ENCODE measurements around the gene ERMARD. TPM values are rescaled to one million over a fixed set of nuclear protein-coding genes. Genes with fewer than 3 reads are reported as not detected.
"Not testable (repeated sequence)": the region's sequence is repeated elsewhere in the genome, so short reads cannot be mapped to it uniquely, and the experiment has no call there.

The ERMARD gene
- total RNA-seq, 1 experiment from 2014 or later: 18.1 TPM

DNA sequence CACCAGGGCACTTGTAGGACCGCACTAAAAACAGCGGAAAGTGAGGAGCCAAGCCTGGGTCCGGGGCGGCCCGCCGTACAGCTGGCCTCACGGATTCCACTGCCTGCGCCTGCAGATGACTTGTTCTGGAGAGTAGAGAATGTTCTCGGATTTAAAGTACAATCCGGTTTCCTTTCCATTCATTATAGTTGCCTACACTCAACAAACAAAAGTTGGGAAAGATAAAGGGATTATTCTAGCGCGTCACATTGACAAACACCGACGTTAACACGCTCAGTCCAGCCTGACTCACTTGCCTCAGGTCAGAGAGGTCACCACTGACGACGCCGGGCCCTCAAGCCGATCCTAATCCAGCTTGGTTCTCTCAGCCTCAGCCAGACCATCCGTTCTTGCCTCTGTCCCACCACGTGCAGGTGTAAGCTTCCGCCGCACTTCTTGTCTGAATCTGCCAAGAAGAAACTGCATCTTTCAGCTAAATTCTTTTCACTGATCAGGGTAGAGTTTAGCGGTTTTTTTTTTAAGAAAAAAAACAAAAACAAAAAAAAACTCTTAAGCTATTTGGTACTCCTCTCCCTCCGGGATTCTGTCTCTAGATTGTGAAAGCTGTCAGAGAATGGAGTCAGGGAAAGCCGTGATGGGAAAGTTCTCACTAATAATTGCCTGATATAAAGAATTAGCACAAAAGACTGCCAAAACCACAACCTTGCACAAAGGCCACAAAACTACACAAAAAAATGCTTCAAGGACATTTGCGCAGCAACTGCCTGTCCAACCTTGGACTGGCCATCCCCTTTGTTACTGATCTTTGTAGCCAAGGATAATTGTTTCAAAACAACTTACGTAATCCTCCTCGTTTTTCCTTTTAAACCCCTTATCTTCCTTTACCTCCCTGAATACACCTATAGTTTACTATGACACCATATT is 26.0 kb upstream of the ERMARD start:
- in situ Hi-C loops (cut with HindIII; ENCODE audit: low pct_unique_long_range_greater_than_20kb, low sequenced_read_pairs): no loop called here
- no peak for DNase-seq (ENCODE audit: low read depth, low spot score)

DNA sequence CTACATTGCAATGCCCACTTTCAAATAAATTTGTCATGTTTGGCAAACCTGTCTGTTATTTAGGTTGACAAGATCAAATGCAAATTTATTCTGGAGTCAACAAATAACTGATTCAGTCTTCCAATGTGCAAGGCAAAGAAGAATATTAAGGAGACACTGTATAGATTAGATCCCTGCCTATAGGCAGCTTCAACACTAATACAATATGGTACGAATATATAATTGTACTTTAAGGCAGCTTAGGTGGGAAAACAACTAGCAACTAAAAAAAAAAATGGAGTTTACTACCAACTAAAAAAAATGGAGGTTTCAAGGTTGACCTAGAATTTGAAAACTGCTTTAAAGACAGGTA is 25.4 kb upstream of the ERMARD start:
- in situ Hi-C loops (cut with HindIII; ENCODE audit: low pct_unique_long_range_greater_than_20kb, low sequenced_read_pairs): no loop called here
- DNase-seq (ENCODE audit: low read depth, low spot score): no peak

DNA sequence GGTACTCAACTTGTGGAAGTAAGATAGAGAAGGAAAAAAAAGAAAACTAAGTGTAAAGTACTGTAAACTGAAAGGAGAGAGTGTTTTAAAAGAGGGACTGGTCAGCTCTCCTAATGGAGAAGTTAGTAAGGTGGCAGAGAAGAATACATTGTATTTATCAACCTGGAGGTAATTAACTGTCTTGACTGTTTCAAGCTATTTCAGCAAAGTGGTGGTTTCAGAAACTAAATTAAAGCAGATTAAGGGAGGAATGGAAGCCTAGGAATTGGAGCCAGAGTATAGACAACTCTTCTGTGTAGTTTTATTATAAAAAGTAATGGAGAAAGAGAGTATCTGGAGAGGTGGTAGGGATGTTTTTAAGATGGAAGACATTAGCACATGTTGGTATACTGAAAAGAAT is 24.5 kb upstream of the ERMARD start:
- no peak for DNase-seq (ENCODE audit: low read depth, low spot score)
- in situ Hi-C loops (cut with HindIII; ENCODE audit: low pct_unique_long_range_greater_than_20kb, low sequenced_read_pairs): no loop called here

DNA sequence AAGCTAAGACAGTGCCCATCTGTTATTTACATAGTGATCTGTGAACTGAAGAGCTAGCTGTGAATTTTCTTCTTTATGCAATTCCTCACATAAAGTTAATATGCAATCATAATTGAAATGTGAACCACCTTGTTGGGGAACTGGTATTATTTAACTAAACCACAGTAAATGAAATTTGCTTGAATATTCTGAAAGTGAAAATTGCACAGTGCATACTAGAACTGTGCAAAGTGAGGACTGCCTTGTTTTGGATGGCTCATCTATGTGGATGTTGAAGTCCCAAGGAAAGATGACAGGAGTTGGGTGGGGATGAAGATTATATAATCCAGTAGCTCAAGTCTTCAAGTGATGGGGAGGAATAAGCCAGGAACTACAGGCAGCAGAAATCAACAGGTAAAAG is 21.5 kb upstream of the ERMARD start:
- DNase-seq (ENCODE audit: low read depth, low spot score): no peak
- in situ Hi-C loops (cut with HindIII; ENCODE audit: low pct_unique_long_range_greater_than_20kb, low sequenced_read_pairs): no loop called here

DNA sequence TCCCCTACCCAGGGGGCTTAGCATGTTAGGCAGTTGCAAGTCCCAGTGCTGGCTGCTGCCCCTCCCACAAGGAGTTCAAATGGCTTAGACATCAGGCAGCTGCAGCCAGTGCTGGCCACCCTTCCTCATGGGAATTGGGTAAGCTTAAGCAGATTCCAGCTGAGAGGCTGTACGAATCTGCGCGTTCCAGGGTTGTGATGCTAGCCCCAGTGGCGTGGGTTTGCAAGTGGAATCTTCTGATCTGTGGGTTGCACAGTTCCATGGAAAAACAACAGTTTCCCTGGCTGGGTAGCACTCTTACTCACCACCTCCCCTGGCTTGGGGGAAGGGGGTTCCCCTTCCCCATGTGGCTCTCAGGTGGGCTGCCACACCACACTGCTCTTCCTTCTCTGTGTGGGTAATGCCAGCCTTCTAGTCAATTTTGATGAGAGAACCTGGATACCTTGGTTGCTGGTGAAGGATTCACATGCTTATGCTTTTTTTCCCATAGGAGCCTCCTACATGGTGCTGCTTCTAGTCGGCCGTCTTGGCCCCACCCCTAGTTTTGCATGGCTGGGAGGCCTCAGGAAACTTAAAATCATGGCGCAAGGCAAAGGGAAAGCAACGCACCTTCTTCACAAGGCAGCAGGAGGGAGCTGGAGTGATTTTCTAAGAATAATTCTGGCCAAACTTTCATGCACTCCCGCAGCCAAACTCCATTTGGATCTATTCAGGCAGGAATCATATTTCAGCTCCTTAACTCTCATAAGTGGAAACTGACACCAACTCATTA is 13.0 kb upstream of the ERMARD start:
- in situ Hi-C loops (cut with HindIII; ENCODE audit: low pct_unique_long_range_greater_than_20kb, low sequenced_read_pairs): no loop called here
- DNase-seq (ENCODE audit: low read depth, low spot score): no peak

DNA sequence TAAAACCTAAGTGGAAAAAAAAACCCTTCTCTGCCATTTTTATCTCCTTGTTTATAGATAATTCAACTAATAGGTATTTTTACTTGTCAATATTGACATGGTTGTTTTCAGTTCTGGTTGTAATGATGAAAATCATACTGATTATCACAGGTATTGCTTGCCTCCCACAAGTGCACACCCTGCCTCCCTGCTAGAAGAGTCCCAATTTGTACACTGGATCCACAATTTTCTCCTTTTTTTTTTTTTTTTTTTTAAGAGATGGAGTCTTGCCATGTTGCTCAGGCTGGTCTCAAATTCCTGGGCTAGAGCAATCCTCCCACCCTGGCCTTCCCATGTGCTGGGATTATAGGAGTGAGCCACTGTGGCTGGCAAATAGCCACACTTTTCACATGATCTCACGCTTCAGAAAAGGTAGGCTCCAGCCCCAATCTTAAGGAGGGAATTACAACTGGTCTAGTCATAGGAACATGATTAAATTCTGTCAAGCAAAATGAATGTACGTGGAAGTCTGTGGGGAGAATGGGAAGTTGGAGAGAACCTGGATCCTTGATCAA is 12.4 kb upstream of the ERMARD start:
- in situ Hi-C loops (cut with HindIII; ENCODE audit: low pct_unique_long_range_greater_than_20kb, low sequenced_read_pairs): no loop called here
- DNase-seq (ENCODE audit: low read depth, low spot score): no peak

DNA sequence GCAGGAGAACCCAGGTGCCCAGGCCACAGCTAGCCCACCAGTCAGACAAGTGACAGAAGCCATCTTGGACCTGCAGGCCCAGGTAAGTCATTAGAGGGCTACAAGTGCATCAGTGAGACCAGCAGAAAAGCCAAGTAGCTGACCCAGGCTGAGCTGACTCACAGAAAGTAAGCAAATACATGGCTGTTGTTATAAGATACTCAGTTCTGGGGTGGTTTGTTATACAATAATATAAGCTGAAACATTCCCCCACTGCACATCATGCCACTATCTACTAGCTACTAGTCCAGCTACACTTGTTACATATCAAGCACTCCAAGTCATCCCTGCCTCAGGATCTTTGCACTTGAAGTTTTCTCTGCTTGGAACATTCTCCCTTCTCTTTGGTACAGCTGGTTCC is 10.1 kb upstream of the ERMARD start:
- in situ Hi-C loops (cut with HindIII; ENCODE audit: low pct_unique_long_range_greater_than_20kb, low sequenced_read_pairs): no loop called here

DNA sequence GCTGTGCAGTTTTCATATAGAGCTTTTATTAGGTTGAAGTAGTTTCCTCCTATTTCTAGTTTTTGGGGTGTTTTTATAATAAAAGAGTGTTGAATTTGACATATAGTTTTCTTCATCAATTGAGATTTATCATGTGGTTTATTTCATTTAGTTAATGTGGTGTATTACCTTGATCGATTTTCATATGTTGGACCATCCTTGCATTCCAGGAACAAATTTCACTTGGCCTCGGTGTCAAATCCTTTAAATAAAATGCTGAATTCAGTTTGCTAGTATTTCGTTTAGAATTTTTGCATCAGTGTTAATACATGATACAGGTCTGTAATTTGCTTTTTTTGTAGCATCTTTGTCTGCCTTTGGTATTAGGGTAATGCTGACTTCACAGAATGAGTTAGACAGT is 6.0 kb upstream of the ERMARD start:
- DNase-seq (ENCODE audit: low read depth, low spot score): no peak
- in situ Hi-C loops (cut with HindIII; ENCODE audit: low pct_unique_long_range_greater_than_20kb, low sequenced_read_pairs): no loop called here

More for the DNA sequence above, 10.1 kb upstream of the ERMARD start:
- no peak for DNase-seq (ENCODE audit: low read depth, low spot score)

DNA sequence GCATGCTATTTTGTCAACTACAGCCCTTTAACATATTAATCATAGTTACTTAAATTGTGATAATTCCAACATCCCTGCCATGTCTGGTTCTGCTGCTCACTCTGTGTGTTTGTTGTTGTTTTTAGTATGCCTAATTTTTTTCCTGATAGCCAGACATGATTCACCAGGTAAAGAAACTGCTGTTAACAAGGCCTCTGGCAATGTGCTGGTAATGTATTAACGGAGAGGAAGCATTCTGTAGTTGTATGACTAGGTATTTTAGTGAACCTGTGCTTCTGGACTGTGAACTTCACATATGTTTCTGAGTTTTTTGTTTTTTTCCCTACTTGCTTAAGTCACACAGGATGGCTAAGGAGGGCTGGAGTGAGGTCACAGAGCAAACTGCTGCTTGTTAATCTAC is 4.9 kb upstream of the ERMARD start:
- in situ Hi-C loops (cut with HindIII; ENCODE audit: low pct_unique_long_range_greater_than_20kb, low sequenced_read_pairs): no loop called here

DNA sequence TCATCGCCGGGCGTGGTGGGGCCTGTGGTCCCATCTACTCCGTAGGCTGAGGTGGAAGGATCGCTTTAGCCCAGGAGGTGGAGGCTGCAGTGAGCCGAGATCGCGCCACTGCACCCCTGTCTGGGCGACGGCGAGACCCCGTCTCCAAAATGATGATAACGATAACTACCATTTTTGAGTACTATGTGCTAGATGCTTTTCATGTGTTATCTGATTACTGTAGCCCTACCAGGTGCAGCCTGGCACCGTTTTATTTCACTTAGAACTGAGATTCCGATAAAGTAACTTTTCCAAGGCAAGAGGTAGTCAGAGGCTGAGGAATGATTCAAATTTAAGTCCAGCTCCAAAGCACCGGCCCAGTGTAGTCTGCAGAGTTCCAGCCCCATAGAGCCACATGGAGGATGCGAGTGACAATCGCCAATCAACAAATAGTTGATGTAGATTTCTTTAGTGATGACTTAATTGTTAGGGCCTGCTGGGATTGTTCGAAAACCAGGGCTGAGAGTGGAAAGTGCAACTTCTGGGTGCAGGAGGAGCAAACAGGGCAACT is 727 bp downstream of the ERMARD start:
- in situ Hi-C loops (cut with HindIII; ENCODE audit: low pct_unique_long_range_greater_than_20kb, low sequenced_read_pairs): no loop called here

More for the DNA sequence above, 4.9 kb upstream of the ERMARD start:
- DNase-seq (ENCODE audit: low read depth, low spot score): no peak

DNA sequence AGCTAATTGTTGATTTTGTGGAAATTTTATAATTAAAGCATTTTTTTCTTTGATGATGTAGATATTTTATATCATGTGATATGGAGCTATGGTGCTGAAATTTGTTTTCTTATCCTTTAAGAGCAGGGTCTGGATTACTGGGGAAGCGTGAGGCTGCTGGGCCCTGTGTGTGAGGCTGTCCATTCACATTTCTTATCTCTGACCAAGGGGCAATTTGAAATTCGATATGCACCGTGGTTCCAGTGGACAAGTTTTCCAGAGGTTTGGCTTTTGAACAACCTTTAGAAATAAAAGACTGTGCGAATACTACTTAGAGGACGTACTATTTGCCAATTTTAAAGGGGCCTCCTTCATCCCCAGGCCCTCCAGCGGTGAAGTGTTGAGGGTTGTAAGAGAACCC is 3.7 kb downstream of the ERMARD start:
- in situ Hi-C loops (cut with HindIII; ENCODE audit: low pct_unique_long_range_greater_than_20kb, low sequenced_read_pairs): no loop called here
- DNase-seq (ENCODE audit: low read depth, low spot score): no peak

More for the DNA sequence above, 727 bp downstream of the ERMARD start:
- no peak for DNase-seq (ENCODE audit: low read depth, low spot score)

DNA sequence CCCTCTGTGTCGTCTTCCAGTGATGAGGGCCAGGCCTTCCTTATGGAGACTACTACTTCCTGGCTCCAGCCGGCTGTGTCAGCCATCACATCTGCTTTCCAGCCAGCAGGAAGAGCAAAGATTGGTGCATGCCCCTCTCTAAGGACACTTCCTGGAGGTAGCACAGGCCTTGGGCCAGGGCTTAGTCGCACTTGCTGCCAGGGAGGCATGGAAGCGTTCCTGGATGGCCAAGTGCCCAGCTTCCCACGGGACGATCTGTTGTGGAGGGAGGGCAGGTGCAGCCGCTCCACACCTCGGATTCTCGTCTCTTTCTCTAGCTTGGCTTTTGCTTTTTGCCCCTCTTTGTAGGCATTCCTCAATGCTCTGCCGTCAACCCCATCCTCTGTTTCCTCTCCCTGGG is 11.9 kb downstream of the ERMARD start:
- DNase-seq (ENCODE audit: low read depth, low spot score): no peak
- in situ Hi-C loops (cut with HindIII; ENCODE audit: low pct_unique_long_range_greater_than_20kb, low sequenced_read_pairs): no loop called here

DNA sequence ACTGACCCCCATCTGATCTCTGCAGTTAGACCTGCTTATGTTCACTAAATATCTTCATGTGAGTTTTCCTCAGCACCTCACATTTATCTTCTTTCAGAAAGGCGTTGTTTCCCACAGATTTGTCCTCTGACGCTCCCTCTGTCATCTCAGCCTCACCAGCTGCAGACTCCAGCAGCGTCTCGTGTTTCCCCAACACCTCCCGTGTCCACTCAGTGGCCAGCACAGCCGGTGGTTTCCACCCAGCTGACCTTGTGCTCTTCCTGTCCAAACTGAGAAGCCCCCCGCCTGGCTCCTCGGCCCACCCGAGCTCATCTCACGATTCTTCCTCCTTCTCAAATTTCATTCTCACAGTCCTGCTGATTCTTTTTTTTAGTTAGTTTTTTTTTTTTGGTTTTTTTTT is 12.5 kb downstream of the ERMARD start:
- in situ Hi-C loops (cut with HindIII; ENCODE audit: low pct_unique_long_range_greater_than_20kb, low sequenced_read_pairs): no loop called here
- DNase-seq (ENCODE audit: low read depth, low spot score): no peak

DNA sequence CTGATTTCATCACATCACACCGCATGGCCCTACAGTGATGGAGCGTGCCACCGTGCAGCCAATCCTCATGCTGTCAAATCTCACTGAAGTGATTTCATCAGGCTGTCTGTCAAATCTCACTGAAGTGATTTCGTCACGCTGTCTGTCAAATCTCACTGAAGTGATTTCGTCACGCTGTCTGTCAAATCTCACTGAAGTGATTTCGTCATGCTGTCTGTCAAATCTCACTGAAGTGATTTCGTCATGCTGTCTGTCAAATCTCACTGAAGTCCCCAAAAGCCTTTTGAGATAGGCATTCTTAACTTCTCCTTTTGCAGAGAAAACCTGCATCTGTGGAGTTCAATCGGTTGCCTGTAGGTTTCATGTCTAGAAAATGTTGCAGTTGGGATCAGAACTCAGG is 14.4 kb downstream of the ERMARD start:
- in situ Hi-C loops (cut with HindIII; ENCODE audit: low pct_unique_long_range_greater_than_20kb, low sequenced_read_pairs); DNase-seq (ENCODE audit: low read depth, low spot score): not testable (repeated sequence)

DNA sequence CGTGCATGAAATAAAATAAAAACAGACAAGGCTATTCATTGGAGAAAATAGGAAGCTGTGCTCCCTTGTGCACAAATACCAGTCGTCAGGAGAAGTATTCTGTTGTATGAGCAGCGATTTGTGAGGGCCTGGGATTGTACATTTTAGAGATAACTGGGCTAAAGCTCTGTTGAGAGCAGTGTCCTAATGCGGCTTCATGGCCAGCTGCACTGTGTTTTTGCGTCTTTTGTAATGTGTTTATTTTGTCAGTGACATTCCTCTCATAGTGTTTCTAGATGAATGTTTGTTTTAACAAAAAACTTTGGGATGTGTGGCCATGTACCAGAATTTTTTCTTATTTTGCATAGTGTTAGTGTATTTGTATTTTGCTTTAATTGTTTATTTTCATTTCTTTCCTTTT is 14.8 kb downstream of the ERMARD start:
- in situ Hi-C loops (cut with HindIII; ENCODE audit: low pct_unique_long_range_greater_than_20kb, low sequenced_read_pairs): no loop called here

DNA sequence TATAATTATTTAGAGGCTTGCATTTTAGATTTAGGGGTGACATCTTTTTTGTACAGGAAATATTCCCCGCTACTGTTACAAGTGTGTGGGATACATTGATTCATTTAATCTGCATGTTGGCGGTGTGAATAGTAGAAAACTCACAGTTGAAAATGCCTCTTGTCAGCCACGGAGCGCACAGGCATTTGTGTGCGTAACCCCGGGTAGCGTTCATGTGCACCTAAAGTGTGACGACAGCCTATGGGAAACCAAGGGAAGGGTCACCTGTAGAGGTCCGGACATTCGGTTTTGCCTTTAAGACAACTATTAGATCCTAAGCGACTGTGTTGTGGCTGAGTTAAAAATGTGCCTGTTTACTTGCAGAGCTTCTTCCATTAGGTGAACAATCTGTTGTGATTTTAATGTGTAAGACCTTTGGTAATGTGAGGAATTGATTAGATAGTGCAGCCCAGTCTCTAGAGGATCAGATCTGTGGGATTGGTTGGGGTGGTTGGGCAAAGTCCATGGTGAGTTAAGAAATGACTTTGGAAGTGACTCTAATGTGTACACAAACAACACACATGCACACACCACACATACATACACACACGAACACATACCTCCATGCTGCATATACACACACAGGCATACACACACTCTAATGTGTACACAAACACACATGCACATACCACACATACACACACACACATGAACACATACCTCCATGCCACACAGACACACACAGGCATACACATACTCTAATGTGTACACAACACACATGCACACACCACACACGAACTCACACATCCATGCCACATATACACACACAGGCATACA is 15.7 kb downstream of the ERMARD start:
- DNase-seq (ENCODE audit: low read depth, low spot score): no peak
- in situ Hi-C loops (cut with HindIII; ENCODE audit: low pct_unique_long_range_greater_than_20kb, low sequenced_read_pairs): no loop called here

More for the DNA sequence above, 14.8 kb downstream of the ERMARD start:
- DNase-seq (ENCODE audit: low read depth, low spot score): no peak

DNA sequence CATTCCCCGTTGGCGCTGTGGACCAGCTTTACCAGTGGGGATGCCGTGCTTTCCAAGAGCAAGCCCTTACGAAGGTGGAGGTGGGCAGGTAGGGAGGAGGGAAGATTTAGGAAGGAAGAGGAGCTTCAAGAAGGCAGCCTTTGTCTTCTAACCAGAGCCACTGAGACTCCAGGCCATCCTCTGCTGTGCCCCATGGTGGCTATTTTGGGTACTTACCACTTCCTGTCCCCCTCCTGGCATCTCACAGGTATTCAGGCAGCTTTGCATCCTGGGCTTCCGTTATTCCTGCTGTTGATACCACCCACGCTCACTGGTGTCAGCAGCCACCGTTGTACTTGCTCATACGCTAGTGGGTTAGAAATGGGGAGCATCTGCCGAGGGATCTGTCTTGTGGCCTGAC is 22.9 kb downstream of the ERMARD start:
- DNase-seq (ENCODE audit: low read depth, low spot score): no peak
- in situ Hi-C loops (cut with HindIII; ENCODE audit: low pct_unique_long_range_greater_than_20kb, low sequenced_read_pairs): no loop called here
